T-helper 22 cell (primary cell): ENCODE measurements around the gene BAHCC1.
"Not testable (repeated sequence)": the region's sequence is repeated elsewhere in the genome, so short reads cannot be mapped to it uniquely, and the experiment has no call there.

Experiments
- DNase-seq: peaks from one replicate; pipeline ENCODE4 v3.0.0-alpha.2; 2020; ENCODE audit warnings: low read depth

BAHCC1 gene

DNA sequence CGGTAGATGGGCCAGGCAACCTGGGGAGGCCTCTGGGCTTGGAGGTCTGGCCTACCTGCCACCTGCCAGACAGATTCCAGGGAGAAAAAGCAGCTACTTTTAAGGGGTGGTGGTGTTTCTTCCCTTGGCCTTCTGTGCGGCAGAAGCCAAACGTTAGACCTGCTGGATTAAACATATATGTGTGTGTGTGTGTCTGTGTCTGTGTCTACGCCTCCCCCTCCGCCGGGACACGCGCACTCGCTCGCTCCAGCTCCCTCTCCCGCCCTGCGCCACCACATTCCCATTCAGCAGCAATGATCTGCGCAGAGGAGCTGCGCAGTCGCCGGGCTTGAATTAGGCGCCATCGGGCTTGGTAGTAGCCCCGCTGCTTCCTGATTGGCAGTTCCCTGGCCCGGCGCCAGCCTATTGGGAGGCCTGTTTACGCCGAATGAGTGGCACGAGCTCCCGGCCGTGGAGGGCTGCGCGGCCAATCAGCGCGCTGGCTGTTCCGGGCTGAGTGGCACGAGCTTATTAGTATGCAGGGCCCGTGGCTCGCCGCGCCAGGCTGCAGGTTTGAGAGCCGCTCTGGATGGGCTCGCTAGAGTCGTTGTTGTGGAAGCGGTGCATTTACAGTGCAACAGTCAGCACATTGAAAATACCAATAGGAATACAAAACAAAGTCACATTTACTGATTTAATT is at the start of gene BAHCC1:
TSS of gene BAHCC1 (plus strand) at position 537 of the 679 bp plus-strand sequence. CDS start 4,283 bp downstream, outside the sequence.
- peak; percentile 53 for DNase-seq

GRCh38 chr17:81346090-81346907 is 49.0 kb upstream of the BAHCC1 start:
- DNase-seq, result peak; percentile 87

DNA sequence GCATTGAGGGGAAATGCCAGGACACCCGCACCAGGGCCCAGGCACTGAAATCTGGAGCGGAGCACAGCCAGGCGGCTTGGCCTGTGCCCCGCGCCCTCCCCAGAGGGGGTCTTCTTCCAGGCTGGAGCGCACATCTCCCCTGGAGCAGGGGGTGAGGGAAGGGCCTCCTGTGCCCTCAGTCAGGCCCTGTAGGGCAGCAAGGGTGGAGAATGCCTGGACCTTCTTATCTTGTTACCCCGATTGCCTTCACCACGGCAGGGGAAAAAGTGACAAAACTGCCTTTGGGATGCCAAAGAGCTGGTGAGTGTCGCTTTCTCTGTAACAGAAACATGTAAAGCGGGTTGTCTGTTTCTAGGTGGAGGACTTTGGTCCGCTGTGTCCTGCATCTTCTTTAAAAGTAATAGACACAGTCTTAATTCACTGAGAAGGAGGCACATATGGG is 48.3 kb upstream of the BAHCC1 start:
- no peak for DNase-seq

- no peak for DNase-seq
Measured at GRCh38 chr17:81347437-81347836, 47.8 kb upstream of the BAHCC1 start.

- DNase-seq, result no peak
Measured at GRCh38 chr17:81348097-81349055, 46.9 kb upstream of the BAHCC1 start.

GRCh38 chr17:81349397-81350319 is 45.6 kb upstream of the BAHCC1 start:
- no peak for DNase-seq

- DNase-seq, result no peak
Measured at GRCh38 chr17:81350320-81350890, 44.9 kb upstream of the BAHCC1 start.

GRCh38 chr17:81351329-81352052 is 43.8 kb upstream of the BAHCC1 start:
- not testable (repeated sequence) for DNase-seq

- not testable (repeated sequence) for DNase-seq
Measured at GRCh38 chr17:81352056-81352455, 43.2 kb upstream of the BAHCC1 start.

GRCh38 chr17:81354252-81354953 is 40.9 kb upstream of the BAHCC1 start:
- no peak for DNase-seq

- no peak for DNase-seq
Measured at GRCh38 chr17:81354954-81355347, 40.3 kb upstream of the BAHCC1 start.

DNA sequence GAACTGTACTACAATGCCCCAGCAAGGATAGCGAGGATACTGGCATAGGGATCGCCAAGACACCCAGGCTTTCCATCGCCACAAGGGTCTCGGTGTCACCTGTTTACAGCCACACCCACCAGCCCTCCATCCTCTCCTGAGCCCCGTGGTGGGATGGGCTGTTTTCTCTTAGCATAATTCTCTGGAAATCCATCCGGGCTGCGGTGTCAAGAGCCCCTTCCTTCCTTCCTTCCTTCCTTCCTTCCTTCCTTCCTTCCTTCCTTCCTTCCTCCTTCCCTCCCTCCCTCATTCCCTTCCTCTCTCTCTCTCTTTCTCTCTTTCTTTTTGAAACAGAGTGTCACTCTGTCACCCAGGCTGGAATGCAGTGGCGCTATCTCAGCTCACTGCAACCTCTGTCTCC is 36.0 kb upstream of the BAHCC1 start:
- DNase-seq, result no peak

DNA sequence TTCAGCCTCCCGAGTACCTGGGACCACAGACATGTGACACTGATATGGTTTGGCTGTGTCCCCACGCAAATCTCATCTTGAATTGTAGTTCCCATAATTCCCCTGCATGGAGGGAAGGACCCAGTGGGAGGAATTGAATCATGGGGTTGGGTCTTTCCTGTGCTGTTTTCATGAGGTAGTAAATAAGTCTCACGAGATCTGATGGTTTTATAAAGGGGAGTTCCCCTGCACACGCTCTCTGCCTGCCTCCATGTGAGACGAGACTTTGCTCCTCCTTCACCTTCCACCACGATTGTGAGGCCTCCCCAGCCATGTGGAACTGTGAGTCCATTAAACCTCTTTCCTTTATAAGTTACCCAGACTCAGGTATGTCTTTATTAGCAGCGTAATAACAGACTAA is 33.3 kb upstream of the BAHCC1 start:
- not testable (repeated sequence) for DNase-seq

DNA sequence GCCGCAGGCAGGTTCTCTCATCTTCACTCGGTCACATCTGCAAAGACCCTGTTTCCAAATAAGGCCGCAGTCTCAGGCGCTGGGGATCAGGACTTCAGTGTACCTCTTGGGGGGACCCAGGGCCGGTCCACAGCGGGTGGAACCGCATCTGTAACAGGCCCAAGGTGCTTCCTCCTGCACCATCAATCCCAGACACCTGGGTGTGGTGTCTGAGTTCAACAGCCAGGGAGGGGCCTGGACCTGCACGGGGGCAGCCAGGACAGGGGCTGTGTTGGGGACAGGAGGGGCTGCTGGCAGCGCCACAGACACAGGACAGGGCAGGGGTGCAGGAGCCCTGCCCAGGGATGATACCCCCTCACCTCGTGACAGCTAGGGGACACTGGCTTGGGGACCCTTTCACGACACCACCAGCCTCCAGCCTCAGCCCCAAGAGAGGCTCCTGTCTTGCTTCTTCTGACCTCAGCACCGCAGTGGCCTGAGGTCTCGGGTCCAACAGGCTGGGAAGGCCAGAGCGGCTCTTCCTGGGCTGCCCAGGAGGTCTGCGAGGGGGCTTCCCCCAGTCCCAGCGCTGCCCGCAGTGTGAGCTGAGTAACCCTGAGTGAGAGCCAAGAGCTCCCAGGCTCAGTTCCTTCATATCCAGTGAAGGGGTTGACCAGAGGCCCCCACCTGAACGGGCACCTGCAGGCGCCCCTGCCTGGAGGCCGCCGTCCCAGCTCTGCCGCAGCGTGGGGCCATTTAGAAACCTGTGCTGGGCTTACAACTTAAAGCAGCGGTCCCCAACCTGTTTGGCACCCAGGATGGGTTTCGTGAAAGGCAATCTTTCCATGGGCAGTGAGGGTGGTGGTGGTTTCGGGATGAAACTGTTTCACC is 30.7 kb upstream of the BAHCC1 start:
- DNase-seq, result no peak

DNA sequence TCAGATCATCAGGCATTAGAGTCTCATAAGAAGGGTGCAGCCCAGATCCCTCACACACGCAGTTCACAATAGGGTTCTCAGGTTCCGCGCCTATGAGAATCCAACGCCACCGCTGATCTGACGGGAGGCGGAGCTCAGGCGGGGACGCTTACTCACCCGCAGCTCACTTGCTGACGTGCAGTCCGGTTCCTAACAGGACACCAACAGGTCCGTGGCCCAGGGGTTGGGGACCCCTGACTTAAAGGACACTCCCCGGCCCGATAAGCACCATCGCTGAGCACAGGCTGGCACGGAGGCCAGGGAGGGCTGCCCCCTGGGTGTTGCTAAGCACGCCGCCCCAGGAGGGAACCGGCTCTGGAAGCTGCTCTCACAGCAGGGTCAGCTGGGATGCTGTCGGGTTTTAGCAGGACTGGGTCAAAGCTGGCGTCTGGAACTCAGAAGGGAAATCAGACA is 30.1 kb upstream of the BAHCC1 start:
- DNase-seq, result no peak

DNA sequence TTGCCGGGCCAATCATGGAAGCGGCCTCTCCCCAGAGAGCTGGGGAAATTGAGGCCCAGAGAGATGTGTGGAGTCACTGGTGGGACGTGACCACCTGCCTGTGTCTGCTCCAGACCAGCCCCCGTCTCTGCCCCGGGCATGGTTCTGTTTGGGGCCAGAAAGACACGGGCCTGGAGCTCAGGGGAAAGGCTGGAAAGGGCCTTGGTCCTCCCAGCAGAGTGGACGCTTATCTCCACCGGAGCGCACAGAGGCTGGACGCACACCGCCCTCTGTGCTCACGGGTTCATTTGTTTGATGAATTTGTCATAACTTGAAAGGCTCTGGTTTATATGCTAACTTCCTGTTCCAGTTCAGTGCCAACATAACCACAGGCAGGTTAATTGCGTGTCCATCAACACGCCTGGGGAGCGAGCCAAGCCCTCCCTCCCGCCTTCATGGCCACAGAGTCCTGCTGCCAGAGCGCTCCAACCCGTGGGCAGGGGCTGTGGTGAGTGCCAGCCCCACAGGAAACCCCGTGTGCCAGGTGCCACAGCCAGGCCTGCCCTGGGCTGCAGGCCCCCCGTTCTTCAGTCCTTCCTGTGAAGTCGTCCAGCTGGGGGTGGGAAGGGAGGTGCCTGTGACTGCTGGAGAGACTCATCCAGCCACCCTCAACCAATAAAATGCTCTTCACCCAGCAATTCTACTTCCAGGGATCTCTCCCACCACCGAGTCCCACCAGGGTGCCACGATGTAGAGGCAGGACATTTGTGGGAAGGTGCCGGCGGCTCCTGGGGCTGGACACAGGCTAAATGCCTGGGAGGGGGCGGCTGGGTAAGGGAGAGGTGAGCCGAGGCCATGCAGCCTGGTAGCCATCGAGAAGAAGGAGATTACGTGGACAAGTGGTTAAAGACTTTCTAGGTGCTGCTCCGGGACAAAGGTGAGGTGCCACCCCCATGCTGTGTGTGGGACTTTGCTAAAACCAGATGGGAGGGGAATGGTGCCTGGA is 29.4 kb upstream of the BAHCC1 start:
- no peak for DNase-seq

DNA sequence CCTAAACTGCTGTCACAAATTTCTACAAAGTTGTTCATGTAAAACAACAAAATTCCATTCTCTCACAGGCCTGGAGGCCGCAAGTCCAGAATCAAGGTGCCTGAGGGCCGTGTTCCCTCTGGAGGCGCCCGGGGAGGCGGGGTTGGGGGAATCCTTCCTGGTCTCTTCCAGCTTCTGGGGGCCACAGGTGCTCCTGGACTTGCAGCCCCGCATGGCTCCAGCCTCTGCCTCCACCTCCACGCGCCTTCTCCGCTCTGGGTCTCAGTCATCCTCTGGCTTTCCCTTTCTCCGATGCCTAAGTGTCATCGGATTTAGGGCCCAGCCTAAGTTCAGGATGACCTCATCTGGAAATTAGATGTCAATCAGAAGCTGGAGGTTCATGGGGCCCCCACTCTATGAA is 28.6 kb upstream of the BAHCC1 start:
- no peak for DNase-seq
